Fibroblast of the aortic adventitia (primary cell): Measurements from ENCODE around the gene IVNS1ABP. TPM values are rescaled to one million over a fixed set of nuclear protein-coding genes. Genes with fewer than 3 reads are reported as not detected.
"Not testable (repeated sequence)": the region's sequence is repeated elsewhere in the genome, so short reads cannot be mapped to it uniquely, and the experiment has no call there.

Experiments used
- DNase-seq: peaks from one replicate; pipeline ENCODE4 v3.0.0-alpha.2; 2010; ENCODE audit warnings: low read depth
- H3K4me3 ChIP-seq: 2 replicates; pipeline ENCODE4 v1.5.1; 2011; ENCODE audit warnings: low read depth, mild to moderate bottlenecking, control low read depth, low read length, moderate library complexity
- CTCF ChIP-seq: IDR thresholded peaks from 2 replicates; pipeline ENCODE4 v1.5.1; 2011; ENCODE audit warnings: mild to moderate bottlenecking, low read length, control low read depth, inconsistent platforms; ENCODE audit not compliant: insufficient read depth
- total RNA-seq: library from RNA; depleted of rRNA; stranded (reverse); fragments of >200 nt; gene quantifications from 2 replicates; pipeline ENCODE4 v1.2.3, GENCODE V29; 2012; ENCODE audit warnings: low replicate concordance

Gene IVNS1ABP
- total RNA-seq, 1 donor = 49.3 TPM

GRCh38 chr1:185337246-185337645 is 20.2 kb upstream of the IVNS1ABP start:
- TF ChIP-seq CTCF = no peak
- DNase-seq = no peak

GRCh38 chr1:185334182-185334581 is 17.1 kb upstream of the IVNS1ABP start:
- no peak overlapping the region for H3K4me3 ChIP-seq

More at GRCh38 chr1:185337246-185337645, 20.2 kb upstream of the IVNS1ABP start:
- no peak overlapping the region for H3K4me3 ChIP-seq

GRCh38 chr1:185328255-185328654 is 11.2 kb upstream of the IVNS1ABP start:
- no peak overlapping the region for H3K4me3 ChIP-seq
- DNase-seq = no peak
- TF ChIP-seq CTCF = no peak

More at GRCh38 chr1:185334182-185334581, 17.1 kb upstream of the IVNS1ABP start:
- no peak for DNase-seq
- TF ChIP-seq CTCF = no peak

- no peak for TF ChIP-seq CTCF
- DNase-seq = no peak
- H3K4me3 ChIP-seq = no peak overlapping the region
Measured at GRCh38 chr1:185325413-185325812, 8.4 kb upstream of the IVNS1ABP start.

- H3K4me3 ChIP-seq = no peak overlapping the region
- no peak for DNase-seq
- no peak for TF ChIP-seq CTCF
Measured at GRCh38 chr1:185324118-185324517, 7.1 kb upstream of the IVNS1ABP start.

- no peak for TF ChIP-seq CTCF
- H3K4me3 ChIP-seq = no peak overlapping the region
- DNase-seq = no peak
Measured at GRCh38 chr1:185322636-185323035, 5.6 kb upstream of the IVNS1ABP start.

- DNase-seq, H3K4me3 ChIP-seq: not testable (repeated sequence)
Measured at GRCh38 chr1:185321653-185322221, 4.7 kb upstream of the IVNS1ABP start.

GRCh38 chr1:185321104-185321503 is 4.1 kb upstream of the IVNS1ABP start:
- not testable (repeated sequence) for H3K4me3 ChIP-seq, DNase-seq
